Suppressor macrophage (primary cell): Measurements from ENCODE around the gene OTOP3.
"Not testable (repeated sequence)": the region's sequence is repeated elsewhere in the genome, so short reads cannot be mapped to it uniquely, and the experiment has no call there.

ENCODE experiments used
- DNase-seq, 4 experiments: peaks; one replicate each; pipeline ENCODE4 v3.0.0-alpha.2; 2020 to 2022

Gene OTOP3

DNA sequence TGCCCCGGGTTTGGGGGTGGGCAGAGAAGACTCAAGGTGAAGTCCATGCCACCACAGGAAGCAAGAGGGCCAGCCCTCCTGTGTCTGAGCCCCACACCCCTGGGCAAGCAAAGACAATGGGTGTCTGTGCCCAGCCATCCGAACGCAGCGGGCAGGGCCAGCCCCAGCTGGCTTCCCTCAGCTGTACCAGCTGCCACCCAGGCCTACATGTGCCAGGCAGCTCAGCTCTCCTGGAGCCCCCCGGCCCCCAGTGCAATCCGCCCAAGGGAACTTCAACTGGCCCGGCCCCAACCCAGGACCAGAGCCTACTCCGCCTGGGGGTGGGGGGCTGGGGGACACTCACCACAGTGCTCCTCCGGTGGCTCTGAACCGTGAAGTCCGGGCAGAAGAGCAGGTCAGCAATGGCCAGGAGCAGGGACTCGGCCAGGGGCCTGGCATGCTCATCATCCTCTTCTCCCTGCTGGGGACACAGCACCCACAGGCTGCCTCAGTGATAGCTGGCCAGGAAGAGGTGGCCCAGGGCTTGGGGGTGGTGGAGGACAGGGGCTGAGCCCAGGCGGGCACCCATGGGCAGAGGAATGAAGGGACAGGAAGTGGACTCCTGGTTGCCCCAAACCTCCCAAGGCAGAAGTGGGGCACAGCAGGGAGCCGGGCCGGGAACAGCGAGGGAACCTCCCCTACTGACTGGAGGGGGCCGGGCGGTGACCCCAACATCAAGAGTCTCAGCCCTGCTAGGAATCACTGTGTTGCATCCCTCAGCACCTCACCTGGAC is 27.1 kb downstream of the OTOP3 start:
- no peak for DNase-seq

DNA sequence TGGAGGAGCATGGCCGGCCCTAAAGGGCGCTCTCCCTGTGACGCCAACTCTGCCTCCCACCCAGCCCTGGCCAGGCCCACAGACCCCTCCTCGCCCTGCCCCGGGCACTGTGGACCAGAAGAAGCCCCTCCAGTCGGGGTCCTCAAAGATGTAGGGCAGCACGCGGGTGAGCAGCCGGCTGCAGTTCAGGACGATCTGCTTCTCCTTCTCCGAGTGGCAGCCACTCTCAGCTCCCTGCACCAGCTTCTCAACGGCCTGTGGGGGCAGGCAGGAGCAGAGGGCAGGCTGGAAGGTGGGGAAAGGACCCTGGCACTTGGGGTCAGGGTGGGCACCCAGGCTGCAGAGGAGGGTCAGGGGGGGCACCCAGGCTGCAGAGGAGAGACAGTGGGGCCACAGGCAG is 28.0 kb downstream of the OTOP3 start:
- DNase-seq: no peak

DNA sequence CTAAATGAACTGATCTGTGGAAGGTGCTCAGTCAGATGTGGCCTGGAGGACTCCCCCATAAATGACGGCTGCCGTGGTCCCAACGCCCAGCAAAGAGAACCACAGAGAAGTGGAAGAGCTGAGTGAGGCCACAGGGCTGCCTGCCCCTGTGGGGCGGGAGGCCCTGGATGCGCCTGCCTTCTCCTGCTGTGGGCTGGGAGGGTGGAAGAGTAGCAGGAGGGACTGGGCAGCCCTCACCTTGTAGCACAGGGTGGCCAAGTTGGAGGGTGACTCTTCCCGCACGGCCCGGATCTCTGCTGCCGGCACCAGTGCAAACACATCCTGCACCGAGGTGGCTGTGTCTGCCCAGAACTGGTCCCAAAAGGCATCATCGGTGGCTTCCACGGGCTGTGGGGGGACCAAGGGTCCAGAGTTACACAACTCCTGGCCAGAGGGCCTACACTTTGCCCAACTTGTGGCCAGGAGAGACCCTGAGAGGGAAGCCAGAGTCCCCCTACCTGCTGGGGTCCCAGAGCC is 28.6 kb downstream of the OTOP3 start:
- no peak for DNase-seq

DNA sequence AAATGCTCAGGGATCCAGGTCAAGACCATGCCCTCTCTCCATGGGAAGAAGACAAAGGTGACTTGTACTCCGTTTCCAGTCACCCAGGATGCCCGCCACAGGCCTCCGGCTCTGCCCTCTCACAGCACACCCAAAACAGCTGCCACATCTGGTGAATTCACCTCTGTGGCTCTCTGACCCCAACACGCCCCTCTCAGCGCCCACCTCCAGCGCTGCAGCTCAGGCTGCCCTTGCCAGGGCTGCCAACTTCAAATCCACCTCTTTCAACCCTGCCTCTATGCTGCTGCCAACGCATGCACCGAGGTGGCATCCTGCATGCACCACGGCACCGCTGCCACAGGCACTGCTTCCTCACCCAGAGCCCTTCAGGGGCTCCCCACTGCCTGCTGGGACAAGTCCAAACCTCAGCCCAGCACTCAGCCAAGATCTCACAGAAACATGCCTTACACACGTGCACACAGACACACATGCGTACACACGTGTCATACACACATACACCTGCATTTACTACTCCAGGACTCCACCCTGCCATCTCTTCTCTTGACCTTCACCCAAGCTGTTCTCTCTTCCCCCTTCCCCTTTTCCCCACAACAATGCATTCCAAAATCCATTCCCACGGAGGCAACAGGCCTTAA is 29.4 kb downstream of the OTOP3 start:
- no peak for DNase-seq

DNA sequence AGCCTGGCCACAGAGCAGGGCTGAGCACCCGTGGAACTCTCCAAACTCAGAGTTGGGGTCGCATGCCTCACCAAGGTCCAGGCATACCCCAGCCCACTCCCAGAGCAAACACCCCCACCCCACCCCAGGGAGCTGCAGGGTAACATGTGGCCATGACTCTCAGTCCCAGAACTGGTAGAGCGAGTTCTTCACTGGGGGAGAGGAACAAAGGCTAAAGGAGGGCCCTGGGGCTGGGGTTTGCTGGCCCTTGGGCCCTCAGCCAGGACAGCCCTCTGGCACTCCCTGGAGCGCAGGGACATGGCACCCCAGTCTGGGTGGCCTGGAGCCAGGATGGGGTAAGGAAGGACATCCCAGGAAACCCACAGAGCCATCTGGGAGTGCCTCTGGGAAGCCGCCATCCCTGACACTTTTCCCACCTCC is 32.7 kb downstream of the OTOP3 start:
- DNase-seq: no peak

DNA sequence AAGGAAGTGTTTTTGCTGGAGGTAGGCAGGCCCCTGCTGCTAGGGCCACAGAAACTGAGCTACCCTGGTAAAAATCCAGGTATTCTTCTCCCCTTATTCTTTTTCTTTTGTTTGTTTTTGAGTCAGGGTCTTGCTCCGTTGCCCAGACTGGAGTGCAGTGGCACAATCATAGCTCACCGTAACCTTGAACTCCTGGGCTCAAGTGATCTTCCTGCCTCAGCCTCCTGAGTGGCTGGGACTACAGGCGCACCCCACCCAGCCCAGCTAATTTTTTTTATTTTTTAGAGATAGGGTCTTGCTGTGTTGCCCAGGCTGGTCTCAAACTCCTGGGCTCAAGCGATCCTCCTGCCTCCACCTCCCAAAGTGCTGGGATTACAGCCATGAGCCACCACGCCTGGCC is 33.8 kb downstream of the OTOP3 start:
- not testable (repeated sequence) for DNase-seq

DNA sequence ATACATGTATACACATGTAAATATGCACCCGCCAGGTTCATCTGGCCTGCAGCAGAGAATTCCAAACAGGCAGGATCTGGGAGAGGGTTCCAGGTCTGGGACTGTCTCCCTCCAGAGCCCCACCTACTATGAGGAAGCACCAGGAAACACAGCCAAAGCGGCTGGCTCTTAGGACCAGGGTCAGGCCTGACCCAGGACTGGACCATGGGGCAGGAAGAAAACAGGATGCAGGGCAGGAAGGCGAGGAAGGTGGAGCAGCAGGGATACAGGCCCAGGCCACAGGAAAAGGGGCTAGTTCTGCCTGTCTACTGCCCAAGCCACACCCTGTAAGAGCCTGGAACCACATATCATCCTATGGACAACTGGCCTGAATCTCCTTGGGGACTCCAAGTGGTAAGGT is 34.7 kb downstream of the OTOP3 start:
- no peak for DNase-seq

DNA sequence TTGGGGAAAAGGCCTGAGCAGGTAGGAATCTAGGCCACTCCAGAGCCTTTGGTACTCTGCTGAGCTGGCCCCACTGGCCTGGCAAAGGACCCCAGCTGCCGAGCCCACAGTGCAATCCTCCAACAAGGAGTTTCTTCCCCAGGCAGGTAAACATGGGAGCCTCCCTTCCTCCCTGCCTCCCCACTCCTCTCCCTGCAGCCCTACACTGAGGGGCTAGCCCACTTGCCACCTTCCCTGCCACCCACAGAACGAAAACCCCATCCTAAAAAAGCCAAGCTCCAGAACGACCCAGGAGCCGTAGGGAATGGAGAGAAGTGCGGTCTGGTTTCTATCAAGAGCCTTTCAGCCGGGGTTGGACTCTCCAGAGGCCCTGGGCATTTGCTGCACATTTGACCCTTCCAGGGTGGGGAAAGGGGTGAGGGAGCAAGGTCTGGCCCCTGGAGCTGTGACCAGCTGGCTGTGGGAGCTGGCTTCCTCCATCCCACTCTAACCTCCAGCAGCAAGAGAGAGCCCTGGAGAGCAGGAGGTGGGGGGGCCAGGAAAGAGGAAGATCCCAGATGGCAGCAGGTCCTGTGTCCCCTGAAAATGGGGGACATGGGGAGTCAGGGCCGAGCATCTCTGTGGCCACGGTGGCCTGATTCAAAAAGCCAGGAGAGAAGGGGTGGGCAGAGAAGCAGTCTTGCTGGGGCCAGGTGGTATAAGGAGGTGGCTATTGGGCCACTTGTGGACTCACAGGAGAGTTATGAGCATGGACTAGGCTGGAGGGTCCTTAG is 35.6 kb downstream of the OTOP3 start:
- DNase-seq: no peak

DNA sequence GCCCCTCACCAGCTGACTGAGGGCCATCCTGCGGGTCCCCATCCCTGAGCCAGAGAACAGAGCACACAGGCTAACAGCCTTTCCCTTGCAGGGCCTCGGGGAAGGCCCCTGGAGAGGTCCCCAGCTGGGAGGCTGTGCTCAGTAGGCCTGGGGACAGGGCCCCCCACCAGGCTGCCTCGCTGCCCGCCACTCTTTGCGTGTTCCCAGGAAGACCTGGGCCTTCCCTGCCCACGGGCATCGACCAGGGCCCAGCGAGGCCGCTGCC is 36.1 kb downstream of the OTOP3 start:
- no peak for DNase-seq

DNA sequence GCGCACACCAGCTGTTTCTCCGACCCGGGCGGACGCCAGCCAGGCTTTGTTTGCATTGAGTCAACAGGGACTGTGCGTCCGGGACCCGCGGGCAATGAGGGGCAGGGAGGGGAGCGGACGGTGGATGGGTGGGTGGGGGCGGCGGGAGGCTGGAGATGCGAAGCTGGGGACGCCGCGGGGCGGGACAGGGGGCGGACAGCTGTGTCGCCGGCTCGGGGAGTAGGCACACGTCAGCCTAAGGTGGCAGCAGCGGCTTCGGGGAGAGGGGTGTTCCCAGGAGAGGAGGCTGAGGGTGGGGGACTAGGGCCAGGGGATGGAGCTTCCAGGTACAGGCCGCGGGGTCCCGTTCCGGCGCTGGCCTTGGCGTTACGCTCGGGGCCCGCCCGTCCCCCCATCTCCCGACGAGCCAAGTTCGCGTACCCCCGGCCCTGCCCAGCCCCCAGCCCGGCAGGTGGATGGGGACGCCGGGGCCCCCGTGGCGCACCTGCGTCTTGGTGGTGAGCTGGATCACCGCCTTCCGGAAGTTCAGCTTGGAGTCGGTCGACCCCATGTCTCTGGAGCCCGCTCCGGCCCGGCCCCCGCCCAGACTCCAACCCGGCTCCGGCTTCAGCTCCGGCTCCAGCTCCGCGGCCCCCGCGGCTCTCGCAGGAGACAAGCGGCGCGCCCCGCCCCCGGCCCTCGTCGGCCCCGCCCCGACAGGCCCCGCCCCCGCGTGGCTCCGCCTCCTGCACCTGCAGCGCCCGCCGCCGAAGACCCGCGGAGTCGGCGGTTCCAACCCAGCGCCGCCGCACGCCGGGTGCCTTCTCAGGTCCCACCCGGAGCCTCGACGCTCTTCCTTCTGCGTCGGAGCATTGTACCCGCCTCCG is 36.6 kb downstream of the OTOP3 start, which contains the start of gene HID1:
Gene HID1 (minus strand): TSS at position 653 of the 866 bp plus-strand sequence. CDS start 103 bp downstream, at position 550.
- peak in 2 of 4 experiments; percentile 47 to 54 for DNase-seq

DNA sequence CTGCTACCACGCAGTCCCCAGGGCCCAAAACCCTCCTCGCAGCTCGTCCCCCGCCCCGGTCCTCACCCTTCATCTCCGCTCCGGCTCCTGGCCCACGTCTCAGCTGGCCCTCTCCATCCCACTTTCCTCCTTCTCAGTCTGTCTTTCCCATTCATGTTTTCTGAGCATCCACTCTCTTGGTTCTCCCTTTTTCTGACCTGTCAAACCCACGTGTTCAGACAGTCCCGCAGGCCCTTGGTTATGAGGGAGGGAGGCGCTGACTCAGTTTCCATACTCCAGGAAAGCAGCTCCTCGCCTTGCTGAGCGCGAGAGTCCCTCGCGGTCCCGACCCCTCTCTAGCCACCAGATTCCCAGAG is 37.3 kb downstream of the OTOP3 start:
- DNase-seq: no peak

DNA sequence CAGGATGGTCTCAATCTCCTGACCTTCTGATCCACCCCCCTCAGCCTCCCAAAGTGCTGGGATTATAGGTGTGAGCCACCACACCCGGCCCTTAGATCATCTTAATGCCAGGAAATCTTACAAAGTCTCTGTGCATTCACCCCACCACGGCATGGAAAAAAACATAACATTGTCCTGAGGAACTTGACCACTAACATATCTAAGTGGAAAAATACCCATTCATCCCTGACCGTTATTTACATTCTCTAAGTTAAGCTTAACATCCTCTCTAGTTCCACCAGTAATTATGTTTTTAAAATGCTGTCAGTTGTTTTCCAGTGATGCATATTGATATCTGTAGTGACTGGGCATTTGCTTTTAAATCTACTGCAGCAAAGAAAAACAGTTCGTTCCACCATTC is 40.2 kb downstream of the OTOP3 start:
- DNase-seq: no peak

DNA sequence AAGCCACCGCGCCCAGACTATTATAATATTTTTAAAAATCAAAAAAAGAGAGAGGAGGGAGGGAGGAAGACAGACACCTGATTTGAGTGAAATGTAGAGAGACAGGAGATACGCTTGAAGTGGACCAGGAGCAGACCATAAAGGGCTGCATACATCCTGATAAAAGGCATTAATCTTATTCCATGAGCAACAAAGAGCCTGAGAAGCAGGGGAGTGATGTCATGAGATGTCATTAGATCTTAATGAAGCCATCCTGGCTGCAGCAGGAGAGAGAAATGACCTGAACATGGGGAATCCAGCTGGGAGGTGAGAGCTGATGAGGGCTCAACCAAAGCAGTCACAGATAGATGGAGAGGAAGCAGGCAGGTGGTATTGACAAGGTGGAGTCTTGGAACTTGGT is 42.1 kb downstream of the OTOP3 start:
- DNase-seq: no peak

DNA sequence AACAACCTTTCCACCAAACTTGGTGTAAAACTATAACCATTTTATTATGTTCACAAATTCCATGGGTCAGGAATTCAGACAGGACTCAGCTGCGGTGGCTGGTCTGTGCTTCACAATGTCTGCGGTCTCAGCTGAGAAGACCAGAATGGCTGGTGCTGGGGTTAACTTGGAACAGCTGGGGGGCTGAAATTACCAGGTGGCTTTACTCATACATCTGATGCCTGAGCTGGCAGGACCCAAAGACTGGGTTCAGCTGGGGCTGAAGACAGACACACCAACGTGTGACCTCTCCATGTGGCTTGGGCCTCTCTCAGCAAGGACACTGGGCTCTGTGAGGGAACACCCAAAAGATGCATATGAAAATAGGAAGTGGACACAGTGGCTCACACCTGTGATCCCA is 42.5 kb downstream of the OTOP3 start:
- no peak for DNase-seq

DNA sequence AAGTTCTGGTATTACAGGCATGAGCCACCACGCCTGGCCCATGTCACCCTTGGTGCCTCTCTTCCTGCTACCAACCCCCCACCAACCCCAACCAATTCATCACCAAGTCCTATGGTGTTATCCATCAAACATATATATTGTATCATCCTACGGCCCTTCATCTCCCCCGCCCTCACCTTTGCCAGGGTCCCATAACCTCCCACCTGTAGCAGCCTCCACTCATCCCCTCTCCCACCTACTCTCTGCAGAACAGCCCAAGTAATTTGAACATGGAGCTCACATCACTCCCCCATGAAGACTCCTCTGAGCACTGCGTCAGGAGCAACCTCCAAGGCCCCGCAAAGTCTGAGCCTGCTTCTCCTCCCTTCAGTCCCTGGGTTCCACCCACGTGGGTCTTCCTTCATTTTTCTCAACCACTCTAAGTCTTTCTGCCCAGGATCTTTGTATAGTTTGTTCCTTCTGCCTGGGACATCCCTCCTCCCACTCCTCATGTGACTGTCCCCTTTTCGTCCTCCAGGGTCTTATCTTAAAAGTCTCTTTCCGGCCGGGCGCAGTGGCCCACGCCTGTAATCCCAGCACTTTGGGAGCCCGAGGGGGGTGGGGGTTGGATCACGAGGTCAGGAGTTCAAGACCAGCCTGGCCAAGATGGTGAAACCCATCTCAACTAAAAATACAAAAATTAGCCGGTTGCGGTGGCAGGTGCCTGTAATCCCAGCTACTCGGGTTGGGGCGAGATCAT is 43.9 kb downstream of the OTOP3 start:
- DNase-seq: no peak

DNA sequence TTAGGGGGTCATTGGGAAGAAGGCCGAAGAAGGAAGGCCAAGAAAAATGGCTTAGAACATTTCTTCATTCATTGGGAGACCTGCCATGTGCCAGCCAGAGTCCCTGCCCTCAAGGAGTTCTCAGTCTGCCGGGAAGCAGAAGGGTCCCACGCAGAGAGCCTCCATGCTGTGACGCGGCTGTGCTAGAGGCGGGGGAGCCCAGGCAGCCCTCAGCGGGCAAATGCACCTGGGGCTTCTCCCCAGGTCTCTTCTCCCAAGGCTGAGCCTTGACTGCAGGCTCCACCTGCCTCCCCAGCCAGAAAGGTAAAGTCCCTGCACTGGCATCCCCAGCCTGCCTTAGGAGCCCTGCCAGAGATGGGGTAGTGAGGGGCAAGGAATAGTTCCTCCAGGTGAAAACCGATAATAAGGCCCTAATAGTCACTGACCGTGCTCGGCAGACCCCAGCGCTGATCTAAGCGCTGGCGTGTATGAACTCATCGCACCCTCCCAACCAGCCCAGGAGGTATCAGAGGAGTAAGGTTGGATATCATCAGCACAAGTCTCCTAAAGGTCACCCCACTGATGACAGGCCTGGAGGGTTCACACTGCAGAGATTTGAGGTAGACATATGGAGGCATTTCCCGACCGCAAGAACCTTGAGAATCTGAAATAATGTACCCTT is 45.8 kb downstream of the OTOP3 start:
- DNase-seq: no peak

DNA sequence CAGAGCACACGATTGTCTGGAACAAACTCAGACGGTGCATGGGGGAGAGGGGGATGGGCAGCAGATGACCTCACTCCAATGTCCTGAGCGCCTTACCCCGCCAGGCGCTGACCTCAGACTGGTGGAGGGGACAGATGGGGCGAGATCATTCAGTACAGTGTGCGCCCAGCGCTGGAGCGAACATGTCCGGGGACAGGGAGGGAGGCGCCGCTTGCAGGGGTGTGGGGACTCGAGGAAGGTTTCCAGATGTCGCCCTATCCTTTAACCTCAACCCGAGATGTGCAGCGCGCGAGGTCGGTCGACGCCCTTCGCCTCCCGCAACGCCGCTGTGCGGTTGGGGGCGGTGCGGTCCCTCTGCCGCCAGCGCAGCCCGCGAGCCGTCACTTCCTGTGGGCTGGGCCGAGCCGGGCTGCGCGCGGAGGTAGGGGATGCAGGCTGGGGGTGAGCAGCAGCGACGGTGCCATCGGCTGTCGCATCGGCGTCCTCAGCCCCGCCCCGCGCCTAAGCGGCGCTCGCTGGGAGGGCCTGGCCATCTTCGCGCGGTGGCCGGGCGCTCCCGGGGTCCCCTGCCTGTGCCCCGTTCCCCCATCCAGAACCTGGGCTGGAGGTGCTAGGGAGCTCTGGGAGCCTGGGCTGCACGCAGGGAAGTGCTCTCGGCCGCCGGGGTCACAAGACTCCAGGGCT is 46.4 kb downstream of the OTOP3 start:
- DNase-seq: peak; percentile 39 to 60 (median 50)

DNA sequence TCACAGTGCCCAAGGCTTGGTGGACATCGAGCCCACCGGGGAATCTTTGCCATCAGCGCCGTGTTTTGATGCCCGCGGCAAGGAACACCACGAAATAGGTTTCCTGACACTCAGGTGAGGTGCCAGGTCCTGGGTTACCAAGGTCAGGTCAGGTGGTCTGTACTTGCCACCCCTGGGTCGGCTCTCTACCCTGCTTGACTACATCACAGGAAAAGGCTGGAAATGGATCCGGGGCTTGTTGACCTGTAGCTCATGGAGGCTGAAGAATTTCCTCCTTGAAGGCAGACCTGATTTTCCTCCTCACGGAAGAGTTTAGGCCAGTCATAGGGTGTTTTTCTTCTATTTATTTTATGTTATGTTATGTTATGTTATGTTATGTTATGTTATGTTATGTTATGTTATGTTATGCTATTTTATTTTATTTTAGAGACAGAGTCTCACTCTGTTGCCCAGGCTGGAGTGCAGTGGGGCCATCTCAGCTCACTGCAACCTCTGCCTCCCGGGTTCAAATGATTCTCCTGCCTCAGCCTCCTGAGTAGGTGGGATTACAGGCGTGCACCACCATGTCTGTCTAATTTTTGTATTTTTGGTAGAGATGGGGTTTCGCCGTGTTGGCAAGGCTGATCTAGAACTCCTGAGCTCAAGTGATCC is 47.1 kb downstream of the OTOP3 start:
- DNase-seq: not testable (repeated sequence)

DNA sequence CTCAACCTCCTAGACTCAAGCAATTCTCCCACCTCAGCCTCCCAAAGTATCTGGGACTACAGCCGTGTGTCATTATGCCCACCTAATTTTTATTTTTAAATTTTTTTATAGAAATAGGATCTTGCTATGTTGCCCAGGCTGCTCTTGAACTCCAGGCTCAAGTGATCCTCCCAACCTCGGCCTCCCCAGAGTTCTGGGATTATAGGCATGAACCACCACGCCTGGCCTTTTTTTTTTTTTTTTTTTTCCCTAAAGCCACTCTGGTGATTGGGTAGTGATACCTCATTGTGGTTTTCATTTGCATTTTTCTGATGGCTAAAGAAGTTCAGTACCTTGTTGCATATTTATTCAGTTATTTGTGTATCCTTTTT is 50.5 kb downstream of the OTOP3 start:
- DNase-seq: no peak

DNA sequence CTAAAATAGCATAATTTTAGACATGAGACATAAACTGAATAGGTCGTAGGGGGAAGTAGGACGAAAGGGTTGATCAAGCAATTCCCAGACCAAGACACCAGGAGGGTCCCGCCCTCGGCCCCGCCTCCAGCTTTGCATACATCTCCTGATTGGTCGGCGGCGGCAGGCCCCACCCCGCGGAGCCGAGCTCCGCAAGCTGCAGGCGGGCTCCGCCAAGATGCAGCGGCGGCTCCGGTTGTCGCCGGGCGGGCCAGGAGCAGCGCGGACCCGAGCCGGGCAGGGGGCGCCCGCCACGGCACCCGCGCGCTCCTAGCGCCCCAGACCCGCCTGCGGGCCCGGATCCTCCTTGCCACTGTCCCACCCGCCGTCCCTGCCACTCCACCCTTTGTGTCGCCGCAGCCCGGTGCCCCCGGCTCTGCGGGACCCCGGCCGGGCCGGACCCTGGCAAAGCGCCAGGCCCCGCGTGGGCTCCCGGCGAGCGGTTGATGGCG is 51.8 kb downstream of the OTOP3 start, which contains the start of gene CDR2L:
Gene CDR2L (plus strand): TSS at position 215 of the 491 bp plus-strand sequence. CDS start 412 bp downstream, outside the sequence.
- peak; percentile 97 to 99 (median 98) for DNase-seq
